GM12873 (cell line): Measurements from ENCODE around the gene CHD2.

Experiments used
- CTCF ChIP-seq: IDR thresholded peaks from 2 replicates; pipeline ENCODE4 v1.5.1; 2012; ENCODE audit warnings: low read depth, mild to moderate bottlenecking, moderate library complexity, low read length, control low read depth; ENCODE audit not compliant: insufficient read depth; ENCODE audit errors: missing control alignments

CHD2 gene

DNA sequence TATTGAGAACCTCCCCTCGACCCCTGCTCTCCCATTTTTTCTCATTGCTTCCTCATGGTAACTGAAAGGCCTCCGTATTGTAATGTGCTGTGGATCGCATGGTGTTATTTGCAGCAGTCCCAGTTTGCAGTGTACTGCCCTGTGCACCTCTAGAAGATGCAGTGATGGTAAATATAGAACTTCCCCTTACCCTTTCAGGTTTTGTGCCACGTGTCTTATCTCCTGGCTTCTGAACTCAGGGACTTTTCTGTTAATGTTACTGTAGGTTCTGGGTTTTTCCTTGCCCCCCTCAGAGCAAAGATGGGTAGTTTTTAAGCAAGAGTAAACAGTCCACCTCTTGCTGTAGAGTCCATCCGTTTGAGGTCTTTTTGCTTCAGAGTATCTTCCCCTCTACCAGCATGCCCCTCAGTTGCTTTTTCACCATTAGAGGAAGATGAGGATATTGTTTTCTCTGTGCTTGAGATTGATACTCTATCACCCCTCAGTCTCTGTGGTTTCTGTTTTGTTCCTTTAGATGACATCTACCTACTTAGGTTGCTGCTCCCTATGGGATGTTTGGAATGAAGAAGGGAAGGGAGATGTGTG is 22.4 kb downstream of the CHD2 start:
- no peak for TF ChIP-seq CTCF

GRCh38 chr15:92924216-92924615 is 24.1 kb downstream of the CHD2 start:
- no peak for TF ChIP-seq CTCF

DNA sequence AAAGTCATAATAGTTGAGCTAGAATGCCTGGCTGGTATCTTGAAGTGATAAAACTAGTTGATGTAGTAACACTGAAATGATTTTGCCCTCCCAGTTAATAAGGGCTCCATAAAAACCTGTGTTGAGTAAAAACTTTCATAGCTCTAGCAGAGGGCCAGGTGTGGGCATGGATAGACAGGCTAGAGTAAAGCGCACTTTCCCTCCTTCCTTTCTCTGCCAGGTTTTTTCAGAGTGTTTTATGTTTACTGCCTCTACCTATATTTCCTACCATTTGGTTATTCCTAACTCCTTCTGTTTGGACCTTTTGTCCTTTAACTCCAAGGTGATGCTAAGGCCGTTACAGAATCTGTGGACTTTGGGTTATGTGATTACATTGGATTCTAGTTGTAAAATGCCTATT is 25.3 kb downstream of the CHD2 start:
- no peak for TF ChIP-seq CTCF

DNA sequence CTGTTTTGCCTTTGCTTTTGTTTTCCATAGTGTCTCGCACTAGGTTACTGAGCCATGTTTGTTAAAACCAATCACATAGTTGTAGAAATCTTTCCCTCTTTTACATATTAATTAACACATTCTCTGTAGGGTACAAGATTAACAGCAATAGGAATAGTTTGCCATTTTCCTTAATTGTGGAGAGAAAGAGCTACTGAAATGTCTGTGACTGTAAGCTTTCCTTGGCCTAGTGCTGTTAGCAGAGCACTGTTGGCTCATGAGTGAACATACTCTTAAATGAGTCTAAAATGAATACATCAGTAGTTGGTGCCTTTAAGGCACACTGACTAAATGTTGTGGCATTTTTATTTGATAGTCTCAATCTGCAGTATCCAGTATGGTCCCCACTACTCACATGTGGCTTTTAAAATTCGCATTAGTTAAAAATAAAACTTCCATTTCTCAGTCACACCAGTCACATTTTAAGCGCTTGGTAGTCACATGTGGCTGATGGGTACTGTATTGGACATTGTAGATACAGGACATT is 28.2 kb downstream of the CHD2 start:
- TF ChIP-seq CTCF = no peak

- no peak for TF ChIP-seq CTCF
These were observed 28.9 kb downstream of the CHD2 start for GRCh38 chr15:92929002-92929401.

- TF ChIP-seq CTCF = no peak
These were observed 30.0 kb downstream of the CHD2 start for GRCh38 chr15:92930054-92930621.

DNA sequence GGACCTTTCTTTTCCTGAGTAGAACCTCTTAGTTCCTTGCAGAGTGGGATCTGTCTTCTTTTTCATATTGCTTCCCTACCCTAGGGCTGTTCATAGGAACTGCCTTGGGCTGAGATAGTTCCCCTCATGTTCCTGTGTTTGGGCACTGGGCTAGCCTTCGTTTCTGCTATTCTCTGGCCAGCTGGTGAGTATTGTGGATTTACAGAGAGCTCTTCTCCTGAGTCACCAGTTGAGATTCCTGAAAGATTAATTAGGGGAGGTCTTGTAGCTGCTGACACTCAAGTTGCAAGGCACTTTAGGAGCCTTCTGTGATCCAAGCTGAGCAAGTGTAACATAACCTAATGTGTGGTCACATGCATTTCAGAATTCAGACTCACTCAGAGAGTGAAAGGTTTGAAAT is 30.7 kb downstream of the CHD2 start:
- no peak for TF ChIP-seq CTCF
